Body of pancreas (tissue), 4 donors: ENCODE results near the gene WDR93.

Source experiments
- CTCF ChIP-seq, 7 experiments: fragments of 450-650 bp in 4 of 7; fragments of 200-600 bp in 3 of 7; sonication (generic) in 3 of 7; IDR thresholded peaks; one replicate each; pipeline ENCODE4 v1.5.1; 2016 to 2019; ENCODE audit warnings: antibody characterized with exemption in 7 of 7
- POLR2A ChIP-seq, 3 donors: fragments of 450-650 bp; IDR thresholded peaks; one replicate each; pipeline ENCODE4 v1.6.1; 2016; ENCODE audit warnings: antibody characterized with exemption in 3 of 3, mild to moderate bottlenecking in 2 of 3

DNA sequence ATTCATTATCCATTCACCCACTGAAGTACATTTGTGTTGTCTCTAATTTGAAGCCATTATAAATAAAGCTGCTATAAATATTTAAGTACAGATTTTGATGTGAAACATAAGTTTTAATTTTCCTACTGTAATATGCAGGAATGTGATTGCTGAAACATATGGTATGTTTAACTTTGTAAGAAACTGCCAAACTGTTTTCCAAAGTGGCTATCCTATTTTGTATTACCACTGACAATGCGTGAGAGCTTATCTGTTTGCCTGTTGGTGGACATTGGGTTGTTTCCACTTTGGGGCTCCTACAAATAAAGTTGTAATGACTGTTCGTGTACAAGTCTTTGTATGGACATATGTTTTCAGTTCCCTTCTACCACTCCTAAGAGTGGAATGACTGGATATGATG, 2.5 kb downstream of the WDR93 start:
- TF ChIP-seq CTCF (IDR thresholded peaks at IDR 0.05) (no peak), POLR2A (IDR thresholded peaks at IDR 0.05) (no peak)
